Endodermal cell (in vitro differentiated cells): ENCODE measurements around the gene CERS1. TPM values are rescaled to one million over a fixed set of nuclear protein-coding genes. Genes with fewer than 3 reads are reported as not detected.

Source experiments
- DNase-seq: peaks from one replicate; pipeline ENCODE4 v3.0.0-alpha.2; 2017
- H3K27ac ChIP-seq: 2 replicates; pipeline ENCODE4 v1.5.1; 2013; ENCODE audit warnings: mild to moderate bottlenecking, low read depth, low read length, moderate library complexity
- H3K27me3 ChIP-seq: 2 replicates; pipeline ENCODE4 v1.6.1; 2013; ENCODE audit warnings: mild to moderate bottlenecking, low read length, moderate library complexity; ENCODE audit not compliant: insufficient read depth, control insufficient read depth, poor library complexity, severe bottlenecking
- H3K36me3 ChIP-seq: 2 replicates; pipeline ENCODE4 v1.7.0; 2013; ENCODE audit warnings: mild to moderate bottlenecking, low read length, moderate library complexity; ENCODE audit not compliant: control insufficient read depth, insufficient read depth
- H3K4me1 ChIP-seq: one replicate; pipeline ENCODE4 v1.7.0; 2013; ENCODE audit warnings: low read length; ENCODE audit not compliant: control insufficient read depth, insufficient read depth
- H3K4me3 ChIP-seq: 2 replicates; pipeline ENCODE4 v1.5.1; 2013; ENCODE audit warnings: mild to moderate bottlenecking, low read length, moderate library complexity
- H3K9ac ChIP-seq: 2 replicates; pipeline ENCODE4 v1.6.1; 2013; ENCODE audit warnings: mild to moderate bottlenecking, low read length, moderate library complexity; ENCODE audit not compliant: poor library complexity, severe bottlenecking; ENCODE audit errors: extremely low read depth
- H3K9me3 ChIP-seq: 2 replicates; pipeline ENCODE4 v1.6.1; 2013; ENCODE audit warnings: mild to moderate bottlenecking, low read length, moderate library complexity; ENCODE audit not compliant: control insufficient read depth
- H3K27ac Mint-ChIP-seq: 2 replicates; pipeline ENCODE4 v1.8.0; 2020; ENCODE audit warnings: mixed read lengths
- H3K27me3 Mint-ChIP-seq: 2 replicates; pipeline ENCODE4 v1.8.0; 2021; ENCODE audit warnings: mild to moderate bottlenecking, mixed read lengths; ENCODE audit not compliant: insufficient read depth
- H3K36me3 Mint-ChIP-seq: 2 replicates; pipeline ENCODE4 v1.8.0; 2020; ENCODE audit warnings: low read depth, mixed read lengths
- H3K4me1 Mint-ChIP-seq: 2 replicates; pipeline ENCODE4 v1.8.0; 2020; ENCODE audit warnings: mixed read lengths
- H3K4me3 Mint-ChIP-seq: 2 replicates; pipeline ENCODE4 v1.8.0; 2020; ENCODE audit warnings: mild to moderate bottlenecking, moderate library complexity, mixed read lengths
- H3K9me3 Mint-ChIP-seq: 2 replicates; pipeline ENCODE4 v1.8.0; 2020; ENCODE audit warnings: mild to moderate bottlenecking, mixed read lengths
- CTCF ChIP-seq: fragments of 200-600 bp; sonication (generic); conservative IDR thresholded peaks from 2 replicates; pipeline ENCODE4 v1.5.0; 2021; ENCODE audit warnings: antibody characterized with exemption, mild to moderate bottlenecking
- WGBS, 2 experiments: methylation state at CpG; one replicate each; pipeline versions ENCODE4 v1.1.5 to v1.1.7; 2013; ENCODE audit warnings: missing lambda C conversion rate in 2 of 2, mixed read lengths in 1 of 2; ENCODE audit not compliant: insufficient coverage in 1 of 2, insufficient read length in 1 of 2; 5-methylcytosine and 5-hydroxymethylcytosine counted together
- total RNA-seq, 2 donors: library from RNA; stranded (reverse); fragmentation: NEBNext Ultra II Directional in 1 of 2; extraction: Animal tissue kit (Norgen Biotek cat#: 25700) in 1 of 2; gene quantifications; 2 replicates in 1 of 2; 3 replicates in 1 of 2; pipeline ENCODE4 v1.2.1, GENCODE V29; 2021

CERS1 gene
- total RNA-seq, 2 donors from 2014 or later = 16.6 to 25.5 TPM

GRCh38 chr19:18860725-18861124, 35.2 kb downstream of the CERS1 start:
- H3K27me3 Mint-ChIP-seq = no peaks in the 10 kb centered on the region
- H3K27ac ChIP-seq = no peak overlapping the region
- WGBS, 2 experiments = 93 to 96% methylated on average over 13 to 17 of the region's 17 CpGs
- H3K9me3 Mint-ChIP-seq = no peaks in the 10 kb centered on the region
- H3K4me3 Mint-ChIP-seq = no peak overlapping the region
- no peaks in the 10 kb centered on the region for H3K4me1 Mint-ChIP-seq
- no peak overlapping the region for H3K4me3 ChIP-seq
- peaks cover 65% of the 10 kb centered on the region for H3K36me3 Mint-ChIP-seq
- no peak for DNase-seq
- H3K9me3 ChIP-seq = no peaks in the 10 kb centered on the region
- no peak overlapping the region for H3K9ac ChIP-seq
- peaks cover 85% of the 10 kb centered on the region for H3K36me3 ChIP-seq
- no peaks in the 10 kb centered on the region for H3K27me3 ChIP-seq
- H3K4me1 ChIP-seq = no peaks in the 10 kb centered on the region
- no peak for TF ChIP-seq CTCF
- no peak overlapping the region for H3K27ac Mint-ChIP-seq

GRCh38 chr19:18860302-18860700, 35.7 kb downstream of the CERS1 start:
- 93 to 100% methylated on average over 8 to 11 of the region's 11 CpGs for WGBS, 2 experiments
- peaks cover 69% of the 10 kb centered on the region for H3K36me3 Mint-ChIP-seq

GRCh38 chr19:18859676-18860301, 36.2 kb downstream of the CERS1 start:
- no peaks in the 10 kb centered on the region for H3K9me3 Mint-ChIP-seq
- no peaks in the 10 kb centered on the region for H3K4me1 Mint-ChIP-seq
- Histone ChIP-seq H3K36me3 (peaks cover 90% of the 10 kb centered on the region), H3K4me3 (no peak overlapping the region), H3K9me3 (no peaks in the 10 kb centered on the region), H3K27me3 (no peaks in the 10 kb centered on the region), H3K9ac (no peak overlapping the region), H3K27ac (no peak overlapping the region), H3K4me1 (no peaks in the 10 kb centered on the region)
- no peak for TF ChIP-seq CTCF
- no peaks in the 10 kb centered on the region for H3K27me3 Mint-ChIP-seq
- H3K36me3 Mint-ChIP-seq = peaks cover 73% of the 10 kb centered on the region
- 95 to 99% methylated on average over 10 to 12 of the region's 12 CpGs for WGBS, 2 experiments
- no peak overlapping the region for H3K4me3 Mint-ChIP-seq
- no peak overlapping the region for H3K27ac Mint-ChIP-seq
- no peak for DNase-seq

More at GRCh38 chr19:18860302-18860700, 35.7 kb downstream of the CERS1 start:
- DNase-seq = no peak
- Mint-ChIP-seq H3K9me3 (no peaks in the 10 kb centered on the region), H3K4me1 (no peaks in the 10 kb centered on the region), H3K27me3 (no peaks in the 10 kb centered on the region), H3K4me3 (no peak overlapping the region), H3K27ac (no peak overlapping the region)
- no peaks in the 10 kb centered on the region for H3K27me3 ChIP-seq
- H3K27ac ChIP-seq = no peak overlapping the region
- no peaks in the 10 kb centered on the region for H3K9me3 ChIP-seq
- no peak for TF ChIP-seq CTCF
- peaks cover 86% of the 10 kb centered on the region for H3K36me3 ChIP-seq
- H3K4me3 ChIP-seq = no peak overlapping the region
- no peak overlapping the region for H3K9ac ChIP-seq
- H3K4me1 ChIP-seq = no peaks in the 10 kb centered on the region
